Endothelial cell (in vitro differentiated cells): Measurements from ENCODE around the gene LAGE3. TPM values are rescaled to one million over a fixed set of nuclear protein-coding genes. Genes with fewer than 3 reads are reported as not detected.

Source experiments
- DNase-seq: peaks from one replicate; pipeline ENCODE4 v3.0.0; 2021; ENCODE audit warnings: low spot score
- H3K27ac Mint-ChIP-seq: one replicate; pipeline ENCODE4 v1.8.0; 2021; ENCODE audit warnings: mixed read lengths, inconsistent platforms; ENCODE audit not compliant: unreplicated experiment
- H3K27me3 Mint-ChIP-seq: one replicate; pipeline ENCODE4 v1.8.0; 2021; ENCODE audit warnings: mild to moderate bottlenecking, moderate library complexity, mixed read lengths, inconsistent platforms; ENCODE audit not compliant: unreplicated experiment
- H3K36me3 Mint-ChIP-seq: one replicate; pipeline ENCODE4 v1.8.0; 2021; ENCODE audit warnings: mild to moderate bottlenecking, low read depth, mixed read lengths, inconsistent platforms; ENCODE audit not compliant: unreplicated experiment
- H3K4me1 Mint-ChIP-seq: one replicate; pipeline ENCODE4 v1.8.0; 2021; ENCODE audit warnings: mild to moderate bottlenecking, mixed read lengths, inconsistent platforms; ENCODE audit not compliant: unreplicated experiment
- H3K4me3 Mint-ChIP-seq: one replicate; pipeline ENCODE4 v1.8.0; 2021; ENCODE audit warnings: mild to moderate bottlenecking, mixed read lengths, inconsistent platforms; ENCODE audit not compliant: unreplicated experiment
- H3K9me3 Mint-ChIP-seq: one replicate; pipeline ENCODE4 v1.8.0; 2021; ENCODE audit warnings: mixed read lengths, inconsistent platforms; ENCODE audit not compliant: unreplicated experiment
- total RNA-seq: library from RNA; stranded (reverse); fragmentation: NEBNext Ultra II Directional; extraction: Animal tissue kit (Norgen Biotek cat#: 25700); gene quantifications from one replicate; pipeline ENCODE4 v1.2.1, GENCODE V29; 2021; ENCODE audit not compliant: unreplicated experiment
- TF ChIP-seq, protein P1 (sequence below): fragments of 200-600 bp; sonication (generic); IDR thresholded peaks from one replicate; pipeline ENCODE4 v1.5.0; 2021; ENCODE audit warnings: antibody characterized with exemption; ENCODE audit not compliant: unreplicated experiment

Gene LAGE3
- total RNA-seq, 1 donor from 2014 or later: 18.4 TPM

DNA sequence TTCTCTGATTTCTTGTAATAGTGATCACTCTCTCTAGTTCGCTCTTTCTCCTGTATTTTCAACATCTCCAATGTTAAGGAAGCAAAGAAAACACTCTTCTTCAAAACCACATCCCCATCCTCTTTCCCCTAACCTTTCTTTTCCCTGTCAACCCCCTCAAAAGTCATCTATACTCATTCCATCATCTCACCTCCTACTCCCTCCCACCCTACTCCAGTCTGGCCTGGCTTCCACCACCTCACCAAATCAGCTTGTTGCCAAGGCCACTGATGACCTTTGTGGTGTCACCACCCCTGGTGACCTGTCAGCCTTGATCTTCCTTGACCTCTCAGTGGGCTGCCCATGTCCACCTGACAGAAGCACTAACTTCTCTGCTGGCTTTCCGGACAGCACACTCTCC, 34.6 kb upstream of the LAGE3 start:
- Mint-ChIP-seq H3K9me3 (no peaks in the 10 kb centered on the region), H3K27me3 (no peaks in the 10 kb centered on the region), H3K4me3 (no peak overlapping the region), H3K4me1 (peaks cover 2% of the 10 kb centered on the region), H3K36me3 (peaks cover 13% of the 10 kb centered on the region), H3K27ac (no peak overlapping the region)
- TF ChIP-seq, protein P1, sequence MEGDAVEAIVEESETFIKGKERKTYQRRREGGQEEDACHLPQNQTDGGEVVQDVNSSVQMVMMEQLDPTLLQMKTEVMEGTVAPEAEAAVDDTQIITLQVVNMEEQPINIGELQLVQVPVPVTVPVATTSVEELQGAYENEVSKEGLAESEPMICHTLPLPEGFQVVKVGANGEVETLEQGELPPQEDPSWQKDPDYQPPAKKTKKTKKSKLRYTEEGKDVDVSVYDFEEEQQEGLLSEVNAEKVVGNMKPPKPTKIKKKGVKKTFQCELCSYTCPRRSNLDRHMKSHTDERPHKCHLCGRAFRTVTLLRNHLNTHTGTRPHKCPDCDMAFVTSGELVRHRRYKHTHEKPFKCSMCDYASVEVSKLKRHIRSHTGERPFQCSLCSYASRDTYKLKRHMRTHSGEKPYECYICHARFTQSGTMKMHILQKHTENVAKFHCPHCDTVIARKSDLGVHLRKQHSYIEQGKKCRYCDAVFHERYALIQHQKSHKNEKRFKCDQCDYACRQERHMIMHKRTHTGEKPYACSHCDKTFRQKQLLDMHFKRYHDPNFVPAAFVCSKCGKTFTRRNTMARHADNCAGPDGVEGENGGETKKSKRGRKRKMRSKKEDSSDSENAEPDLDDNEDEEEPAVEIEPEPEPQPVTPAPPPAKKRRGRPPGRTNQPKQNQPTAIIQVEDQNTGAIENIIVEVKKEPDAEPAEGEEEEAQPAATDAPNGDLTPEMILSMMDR: no peak
- DNase-seq: no peak

DNA sequence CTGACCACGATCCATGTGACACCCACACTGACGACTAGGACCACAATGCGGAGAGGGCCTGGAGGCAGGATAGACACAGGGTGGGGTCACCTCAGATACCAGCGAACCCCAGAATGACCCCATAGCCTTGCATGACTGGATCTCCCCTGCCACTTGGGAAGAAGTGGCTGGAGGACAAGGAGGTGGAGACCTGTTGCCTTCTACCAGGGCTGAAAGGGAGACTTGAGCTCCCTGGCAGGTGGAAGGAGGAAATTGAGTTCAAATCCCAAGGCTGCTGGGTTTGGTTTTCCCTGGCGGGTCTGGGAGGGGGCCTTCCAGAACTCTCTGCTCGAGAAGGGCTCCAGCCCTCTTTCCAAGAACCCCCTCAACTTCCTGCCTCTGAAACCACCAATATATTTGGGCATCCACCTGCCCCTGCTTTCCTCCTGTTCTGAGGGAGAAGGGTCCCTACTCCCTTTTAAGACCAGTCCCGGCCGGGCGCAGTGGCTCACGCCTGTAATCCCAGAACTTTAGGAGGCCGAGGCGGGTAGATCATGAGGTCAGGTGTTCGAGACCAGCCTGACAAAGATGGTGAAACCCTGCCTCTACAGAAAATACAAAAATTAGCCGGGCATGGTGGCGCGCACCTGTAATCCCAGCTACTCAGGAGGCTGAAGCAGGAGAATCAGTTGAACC, 33.9 kb upstream of the LAGE3 start:
- TF ChIP-seq, protein P1: no peak
- H3K27ac Mint-ChIP-seq: no peak overlapping the region
- no peak for DNase-seq
- H3K4me3 Mint-ChIP-seq: no peak overlapping the region
- peaks cover 16% of the 10 kb centered on the region for H3K36me3 Mint-ChIP-seq
- H3K4me1 Mint-ChIP-seq: peaks cover 2% of the 10 kb centered on the region
- H3K27me3 Mint-ChIP-seq: no peaks in the 10 kb centered on the region
- H3K9me3 Mint-ChIP-seq: no peaks in the 10 kb centered on the region

DNA sequence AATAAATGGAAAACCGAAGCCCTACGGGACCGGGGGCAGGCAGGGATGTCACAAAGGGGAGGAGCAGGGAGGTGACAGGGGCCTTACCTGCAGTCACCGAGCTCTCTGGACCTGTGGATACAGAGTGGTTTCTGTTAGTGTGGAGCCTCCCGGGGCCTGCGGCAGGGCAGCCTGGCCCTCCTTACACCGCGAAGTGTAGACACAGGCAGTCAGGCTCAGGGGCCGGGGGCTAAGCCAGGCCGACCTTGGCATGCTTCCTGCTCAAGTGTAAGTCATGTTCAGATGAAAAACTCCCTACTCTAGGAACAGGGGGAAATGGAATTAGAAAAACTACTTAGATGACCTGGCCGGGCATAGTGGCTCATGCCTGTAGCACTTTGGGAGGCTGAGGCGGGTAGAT, 32.7 kb upstream of the LAGE3 start:
- H3K27ac Mint-ChIP-seq: no peak overlapping the region
- H3K4me3 Mint-ChIP-seq: no peak overlapping the region
- H3K36me3 Mint-ChIP-seq: peaks cover 16% of the 10 kb centered on the region
- H3K4me1 Mint-ChIP-seq: peaks cover 2% of the 10 kb centered on the region
- TF ChIP-seq, protein P1: no peak
- H3K27me3 Mint-ChIP-seq: no peaks in the 10 kb centered on the region
- H3K9me3 Mint-ChIP-seq: no peaks in the 10 kb centered on the region
- DNase-seq: no peak

DNA sequence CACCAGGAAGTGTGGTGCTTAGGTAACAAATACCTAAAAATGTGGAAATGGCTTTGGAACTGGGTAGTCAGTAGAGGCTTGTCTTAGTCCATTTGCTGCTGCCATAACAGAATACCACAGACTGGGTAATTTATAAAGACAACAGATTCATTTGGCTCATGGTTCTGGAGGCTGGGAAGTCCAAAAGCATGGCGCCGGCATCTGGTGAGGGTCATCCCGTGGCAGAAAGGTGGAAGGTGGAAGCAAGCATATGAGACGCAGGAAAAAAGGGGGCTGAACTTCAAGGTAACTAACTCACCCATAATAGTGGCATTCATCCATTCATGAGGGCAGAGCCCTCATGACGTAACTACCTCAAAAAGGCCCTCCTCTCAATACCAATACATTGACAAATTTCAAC, 30.4 kb upstream of the LAGE3 start:
- Mint-ChIP-seq H3K36me3 (peaks cover 19% of the 10 kb centered on the region), H3K27me3 (no peaks in the 10 kb centered on the region), H3K4me3 (no peak overlapping the region), H3K27ac (no peak overlapping the region), H3K9me3 (no peaks in the 10 kb centered on the region), H3K4me1 (no peaks in the 10 kb centered on the region)
- DNase-seq: no peak
- TF ChIP-seq, protein P1: no peak

DNA sequence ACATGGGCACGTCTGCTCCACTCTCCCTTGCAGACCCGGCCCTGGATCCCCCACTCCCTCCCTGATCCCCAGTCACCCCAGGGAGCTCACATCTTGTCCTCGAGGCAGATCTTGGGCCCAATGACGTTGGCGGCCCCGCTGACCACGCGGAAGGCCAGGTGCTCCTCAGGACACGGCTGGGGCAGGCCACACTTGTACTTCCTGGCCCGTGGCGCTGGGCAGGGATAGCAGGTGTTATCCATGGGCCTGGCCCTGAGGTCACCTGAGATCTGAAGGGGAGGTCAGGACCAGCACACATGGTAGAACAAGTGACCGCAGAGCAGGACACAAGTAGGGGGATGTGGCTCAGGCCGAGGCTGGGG, 29.3 kb upstream of the LAGE3 start:
- Mint-ChIP-seq H3K4me3 (no peak overlapping the region), H3K27ac (no peak overlapping the region), H3K36me3 (peaks cover 19% of the 10 kb centered on the region), H3K9me3 (no peaks in the 10 kb centered on the region), H3K27me3 (no peaks in the 10 kb centered on the region), H3K4me1 (no peaks in the 10 kb centered on the region)
- TF ChIP-seq, protein P1: no peak
- DNase-seq: no peak
